OCI-LY3 (cell line): Measurements from ENCODE around the gene ZNF506.

Experiments
- EZH2phosphoT487 ChIP-seq: fragments of 200-600 bp; shearing (Covaris generic); IDR thresholded peaks from 2 replicates; pipeline ENCODE4 v1.6.1; 2018; ENCODE audit warnings: antibody characterized with exemption, mixed run types, low read depth
- TF ChIP-seq, protein P1 (sequence below): fragments of 200-600, 300-600 bp; sonication (generic); IDR thresholded peaks from 2 replicates; pipeline ENCODE4 v1.5.1; 2014; ENCODE audit warnings: antibody characterized with exemption, low read length, low read depth

DNA sequence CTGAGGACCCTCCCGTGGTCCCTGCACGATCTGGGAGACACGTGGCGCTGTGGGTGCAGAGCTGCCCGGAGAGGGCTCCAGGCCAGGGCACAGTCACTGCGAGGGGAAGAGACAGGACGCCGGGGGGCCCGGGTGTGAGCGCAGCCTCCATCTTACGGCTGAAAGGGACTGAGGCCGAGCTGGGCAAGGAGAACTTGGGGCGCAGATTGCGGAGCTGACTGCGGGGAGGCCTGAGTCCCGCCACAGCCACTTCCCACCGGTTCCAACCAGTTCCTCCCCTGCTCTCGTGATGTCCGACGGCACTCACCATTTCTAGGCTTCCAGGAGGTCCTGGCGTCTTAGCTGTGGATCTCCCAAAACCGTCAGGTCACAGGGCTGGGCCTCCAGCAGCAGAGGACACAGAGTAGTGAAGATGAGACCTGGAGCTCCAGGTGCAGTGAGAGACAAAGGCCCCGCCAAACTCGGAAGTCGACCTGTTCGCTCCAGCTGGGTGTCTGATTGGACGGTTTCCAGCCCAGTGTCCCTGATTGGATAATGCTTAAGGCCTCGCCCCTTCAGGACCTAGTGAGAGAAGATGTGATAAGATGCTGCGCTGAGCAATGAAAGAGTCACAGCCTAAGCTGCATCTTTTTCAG lies 39.3 kb upstream of the ZNF506 start:
- TF ChIP-seq, protein P1, sequence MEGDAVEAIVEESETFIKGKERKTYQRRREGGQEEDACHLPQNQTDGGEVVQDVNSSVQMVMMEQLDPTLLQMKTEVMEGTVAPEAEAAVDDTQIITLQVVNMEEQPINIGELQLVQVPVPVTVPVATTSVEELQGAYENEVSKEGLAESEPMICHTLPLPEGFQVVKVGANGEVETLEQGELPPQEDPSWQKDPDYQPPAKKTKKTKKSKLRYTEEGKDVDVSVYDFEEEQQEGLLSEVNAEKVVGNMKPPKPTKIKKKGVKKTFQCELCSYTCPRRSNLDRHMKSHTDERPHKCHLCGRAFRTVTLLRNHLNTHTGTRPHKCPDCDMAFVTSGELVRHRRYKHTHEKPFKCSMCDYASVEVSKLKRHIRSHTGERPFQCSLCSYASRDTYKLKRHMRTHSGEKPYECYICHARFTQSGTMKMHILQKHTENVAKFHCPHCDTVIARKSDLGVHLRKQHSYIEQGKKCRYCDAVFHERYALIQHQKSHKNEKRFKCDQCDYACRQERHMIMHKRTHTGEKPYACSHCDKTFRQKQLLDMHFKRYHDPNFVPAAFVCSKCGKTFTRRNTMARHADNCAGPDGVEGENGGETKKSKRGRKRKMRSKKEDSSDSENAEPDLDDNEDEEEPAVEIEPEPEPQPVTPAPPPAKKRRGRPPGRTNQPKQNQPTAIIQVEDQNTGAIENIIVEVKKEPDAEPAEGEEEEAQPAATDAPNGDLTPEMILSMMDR, result no peak
- TF ChIP-seq EZH2phosphoT487, result no peak
